CD1c-positive myeloid dendritic cell (primary cell): ENCODE measurements around the gene GSTA1.
"Not testable (repeated sequence)": the region's sequence is repeated elsewhere in the genome, so short reads cannot be mapped to it uniquely, and the experiment has no call there.

Source experiments
- DNase-seq: peaks from one replicate; pipeline ENCODE4 v3.0.0-alpha.2; 2016; ENCODE audit errors: extremely low spot score

The GSTA1 gene

DNA sequence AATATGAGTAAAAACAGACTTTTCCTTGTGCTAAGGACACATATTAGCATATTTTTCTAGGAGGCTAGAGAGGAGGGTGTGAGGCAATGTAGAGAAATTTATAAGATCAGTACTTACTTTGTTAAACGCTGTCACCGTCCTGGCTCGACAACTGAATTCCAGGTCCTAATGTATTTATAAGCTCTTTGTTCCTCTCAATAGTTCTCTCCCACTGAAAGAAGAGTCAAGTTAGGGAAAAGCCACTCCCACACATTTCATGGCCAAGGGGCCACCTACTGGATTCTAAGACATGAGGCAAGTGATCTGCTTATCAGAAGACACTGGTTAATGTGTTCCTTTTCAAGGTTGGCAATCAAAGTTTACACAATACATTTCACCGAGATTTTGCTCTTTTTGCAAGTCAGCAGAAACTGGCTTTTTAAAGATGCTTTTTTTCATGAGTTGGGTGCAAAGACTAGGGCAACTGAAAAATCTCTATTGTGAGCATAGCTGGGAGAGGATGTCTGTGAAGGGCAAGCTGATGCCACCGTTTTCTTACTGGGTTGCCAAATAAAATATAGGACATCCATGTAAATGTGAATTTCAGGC is at the start of gene GSTA1:
TSS of gene GSTA1 (minus strand) at position 149 of the 588 bp plus-strand sequence. CDS start 4,549 bp downstream, outside the sequence.
- DNase-seq = not testable (repeated sequence)

DNA sequence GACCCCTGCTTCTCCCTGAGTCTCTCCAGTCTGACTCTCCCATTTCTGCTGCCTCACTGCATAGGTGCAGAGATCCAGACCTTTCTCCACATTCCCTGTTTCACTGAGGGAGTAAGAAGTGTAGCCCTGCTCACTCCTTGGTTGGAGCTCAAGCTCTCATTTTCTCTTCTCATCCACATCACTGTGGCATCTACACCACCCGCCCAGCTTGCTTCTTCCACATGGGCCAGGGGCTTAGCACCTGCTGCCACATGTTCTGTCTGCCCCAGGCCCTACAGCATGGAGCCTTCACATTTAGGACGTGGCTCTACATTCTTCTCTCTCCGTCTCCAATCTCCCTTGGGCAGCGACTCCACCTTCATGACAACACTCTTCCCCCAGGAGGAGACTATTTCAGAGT is 45.5 kb upstream of the GSTA1 start:
- no peak for DNase-seq

DNA sequence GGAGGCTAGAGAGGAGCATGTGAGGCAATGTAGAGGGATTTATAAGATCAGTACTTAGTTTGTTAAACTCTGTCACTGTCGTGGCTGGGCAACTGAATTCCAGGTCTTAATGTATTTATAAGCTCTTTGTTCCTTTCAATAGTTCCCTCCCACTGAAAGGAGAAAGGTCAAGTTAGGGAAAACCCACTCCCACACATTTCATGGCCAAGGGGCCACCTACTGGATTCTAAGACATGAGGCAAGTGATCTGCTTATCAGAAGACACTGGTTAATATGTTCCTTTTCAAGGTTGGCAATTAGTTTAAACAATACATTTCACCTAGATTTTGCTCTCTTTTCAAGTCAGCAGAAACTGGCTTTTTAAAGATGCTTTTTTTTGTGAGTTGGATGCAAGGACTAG is 42.4 kb upstream of the GSTA1 start:
- DNase-seq = no peak

DNA sequence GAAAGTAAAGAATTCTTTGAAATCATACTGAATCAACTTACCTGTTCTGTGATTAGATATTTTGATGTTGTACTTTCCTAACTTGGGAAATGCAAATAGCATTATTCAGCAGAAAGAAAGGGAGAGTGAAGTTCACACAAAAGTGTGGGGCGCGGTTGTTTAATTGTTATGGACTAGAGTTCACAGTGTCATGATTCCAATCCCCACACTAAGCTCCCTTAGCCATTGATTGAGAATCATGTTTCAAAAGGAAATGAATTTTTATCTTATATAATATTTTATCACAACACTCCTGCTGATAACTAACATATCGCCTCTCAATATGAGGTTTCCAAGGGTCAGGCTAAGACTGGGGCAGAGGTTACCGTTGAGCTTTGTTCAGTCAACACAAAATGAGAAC is 40.0 kb upstream of the GSTA1 start:
- DNase-seq = no peak

DNA sequence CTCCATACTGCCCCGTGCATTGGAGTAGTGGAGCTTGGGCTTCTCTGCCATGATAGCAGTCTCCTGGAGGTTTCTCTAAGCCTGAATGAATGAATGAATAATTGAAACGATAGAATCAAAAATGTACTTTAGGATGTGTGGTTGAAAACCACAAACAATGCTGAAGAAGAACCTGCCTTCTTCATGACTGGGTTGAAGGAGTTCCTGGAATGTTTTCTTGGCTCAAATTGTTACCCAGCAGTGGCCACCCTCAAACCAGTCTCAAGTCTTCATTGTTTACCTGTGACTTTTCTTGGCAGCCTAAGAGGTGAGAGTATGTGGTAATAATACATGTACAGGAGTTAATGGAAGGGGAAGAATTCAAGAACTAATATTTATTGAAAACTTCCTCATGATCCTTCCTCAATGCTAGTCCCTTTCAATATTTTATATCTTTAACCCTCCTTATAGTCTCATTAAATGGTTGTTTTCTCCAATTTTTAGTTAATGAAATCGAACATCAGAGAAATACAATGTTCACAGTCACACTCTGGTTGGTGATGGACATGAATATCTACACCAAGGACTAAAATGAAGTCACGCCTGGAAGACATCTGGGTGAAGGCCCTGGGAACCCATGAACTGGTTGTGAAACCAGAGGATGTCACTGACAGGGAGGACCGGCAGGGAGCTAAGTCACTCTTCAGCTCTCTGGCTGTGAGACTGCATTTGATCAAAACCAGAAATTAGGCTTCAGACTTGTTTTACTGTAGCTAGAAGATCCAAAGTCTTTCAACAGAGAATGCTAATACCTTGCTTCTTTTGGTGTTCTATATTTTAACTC is 37.4 kb upstream of the GSTA1 start, which contains the start of gene GSTA5:
TSS of gene GSTA5 (minus strand) at position 51 of the 823 bp plus-strand sequence.
- no peak for DNase-seq

DNA sequence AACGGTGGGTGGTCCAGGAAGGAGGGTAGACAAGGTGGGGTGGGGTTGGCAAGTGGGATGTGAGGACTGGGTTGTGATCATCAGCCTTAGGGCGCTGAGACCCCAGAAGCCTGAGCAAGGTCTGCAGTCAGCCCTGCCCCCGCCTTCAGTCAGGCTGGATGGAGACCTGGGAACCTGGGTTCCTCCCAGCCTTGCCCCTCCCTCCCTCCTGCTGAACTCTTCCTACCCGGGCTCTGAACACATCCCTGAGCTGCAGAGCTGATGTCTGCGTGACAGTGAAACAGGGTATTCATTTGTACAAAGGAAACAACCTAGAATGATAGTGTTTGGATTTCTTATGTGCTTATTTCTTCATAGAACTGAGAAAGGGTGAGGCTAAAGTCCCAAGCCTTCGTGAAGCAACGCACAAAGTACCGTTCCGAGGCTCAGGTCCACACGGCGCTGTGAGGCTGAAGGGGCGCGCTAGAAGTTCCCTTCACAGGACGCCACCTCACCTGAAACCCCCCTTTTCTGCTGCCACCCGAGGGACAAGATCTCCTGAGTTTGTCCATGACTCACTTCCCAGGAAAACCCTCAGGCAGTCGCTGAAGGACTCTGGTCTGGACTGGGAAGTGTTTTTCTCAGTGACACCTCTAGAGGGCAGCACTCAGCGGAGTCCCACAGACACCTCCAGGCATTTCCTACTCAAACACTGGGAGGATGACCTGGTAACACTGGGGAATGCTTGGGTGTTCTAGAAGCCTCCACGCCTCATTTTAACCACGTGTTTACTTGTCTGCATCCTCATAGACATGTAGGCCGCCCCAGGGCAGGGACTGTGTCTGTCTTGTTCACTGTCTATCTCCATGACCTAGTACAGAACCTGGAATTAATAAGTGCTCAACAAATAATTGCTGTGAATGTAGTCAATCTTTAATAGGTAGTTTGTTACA is 35.8 kb upstream of the GSTA1 start:
- peak; percentile 55 for DNase-seq

DNA sequence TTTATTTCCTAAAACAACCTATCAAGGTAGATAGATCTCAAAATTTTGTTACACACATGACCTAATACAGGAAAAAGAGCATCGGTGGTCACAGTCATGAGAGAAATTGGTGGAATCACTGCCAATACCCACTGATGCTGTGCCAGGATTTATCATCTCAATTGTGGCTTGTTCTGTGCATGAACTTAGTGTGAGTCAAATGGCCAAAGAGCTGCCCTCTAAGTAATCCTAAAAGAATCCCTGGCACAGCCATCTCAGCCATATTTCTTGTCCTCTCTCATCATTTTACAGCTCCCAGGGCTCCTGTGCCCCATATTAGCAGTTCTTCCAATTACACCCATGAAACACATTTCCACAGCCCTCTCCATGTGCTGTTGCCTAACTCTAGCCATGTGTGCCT is 30.9 kb upstream of the GSTA1 start:
- DNase-seq = no peak

DNA sequence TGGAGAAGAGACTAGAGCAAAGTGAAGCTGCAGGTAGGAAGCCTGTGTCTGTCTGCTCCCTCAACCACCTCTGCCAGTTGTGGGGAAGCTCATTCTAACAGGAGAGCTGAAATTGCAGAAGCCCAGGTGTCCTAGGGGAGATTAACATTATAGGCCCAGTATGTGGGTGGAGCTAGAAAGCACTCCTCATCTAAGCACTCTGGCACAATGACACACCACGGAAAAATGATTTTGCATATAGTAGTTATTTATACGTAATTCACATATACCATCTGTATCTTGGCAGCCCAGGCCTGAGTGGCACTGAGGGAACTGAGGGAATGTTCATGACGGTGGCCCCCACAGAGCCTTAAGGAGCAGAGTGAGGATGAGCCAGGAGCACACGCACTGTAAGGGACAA is 27.3 kb upstream of the GSTA1 start:
- not testable (repeated sequence) for DNase-seq

DNA sequence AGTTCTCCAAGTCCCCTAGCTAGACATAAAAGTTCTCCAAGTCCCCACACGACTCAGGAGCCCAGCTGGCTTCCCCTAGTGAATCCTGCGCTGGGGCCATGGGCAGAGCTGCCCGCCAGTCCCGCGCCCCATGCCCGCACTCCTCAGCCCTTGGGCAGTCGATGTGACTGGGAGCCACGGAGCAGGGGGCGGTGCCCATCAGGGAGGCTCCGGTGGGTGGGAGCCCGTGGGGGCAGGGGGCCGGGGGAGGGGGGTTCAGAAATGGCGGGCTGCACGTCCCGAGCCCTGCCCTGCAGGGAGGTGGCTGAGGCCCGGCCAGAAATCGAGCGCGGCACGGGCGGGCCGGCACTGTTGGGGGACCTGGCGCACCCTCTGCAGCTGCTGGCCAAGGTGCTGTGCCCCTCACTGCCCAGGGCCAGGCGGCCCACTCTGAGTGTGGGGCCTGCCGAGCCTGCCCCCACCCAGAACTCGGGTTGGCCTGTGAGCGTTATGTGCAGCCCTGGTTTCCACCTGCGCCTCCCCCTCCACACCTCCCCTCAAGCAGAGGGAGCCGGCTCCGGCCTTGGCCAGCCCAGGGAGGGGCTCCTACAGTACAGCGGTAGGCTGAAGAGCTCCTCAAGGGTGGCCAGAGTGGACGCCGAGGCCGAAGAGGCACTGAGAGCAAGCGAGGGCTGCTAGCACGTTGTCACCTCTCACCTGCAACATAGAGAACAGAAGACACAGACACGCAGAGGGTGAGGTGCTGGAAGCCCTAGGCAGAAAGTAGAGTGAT is 25.6 kb upstream of the GSTA1 start:
- DNase-seq = no peak

DNA sequence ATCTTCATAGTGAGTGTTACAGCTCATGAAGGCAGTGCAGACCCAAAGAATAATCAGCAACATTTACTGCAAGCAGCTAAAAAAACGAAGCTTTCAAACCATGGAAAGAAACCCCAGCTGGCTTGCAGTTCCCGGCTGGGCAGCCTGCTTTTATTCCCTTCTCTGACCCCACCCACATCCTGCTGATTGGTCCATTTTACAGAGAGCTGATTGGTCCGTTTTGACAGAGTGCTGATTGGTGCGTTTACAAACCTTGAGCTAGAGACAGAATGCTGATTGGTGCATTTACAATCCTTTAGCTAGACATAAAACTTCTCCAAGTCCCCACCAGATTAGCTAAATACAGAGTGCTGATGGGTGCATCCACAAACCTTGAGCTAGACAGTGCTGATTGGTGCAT is 25.0 kb upstream of the GSTA1 start:
- DNase-seq = not testable (repeated sequence)

DNA sequence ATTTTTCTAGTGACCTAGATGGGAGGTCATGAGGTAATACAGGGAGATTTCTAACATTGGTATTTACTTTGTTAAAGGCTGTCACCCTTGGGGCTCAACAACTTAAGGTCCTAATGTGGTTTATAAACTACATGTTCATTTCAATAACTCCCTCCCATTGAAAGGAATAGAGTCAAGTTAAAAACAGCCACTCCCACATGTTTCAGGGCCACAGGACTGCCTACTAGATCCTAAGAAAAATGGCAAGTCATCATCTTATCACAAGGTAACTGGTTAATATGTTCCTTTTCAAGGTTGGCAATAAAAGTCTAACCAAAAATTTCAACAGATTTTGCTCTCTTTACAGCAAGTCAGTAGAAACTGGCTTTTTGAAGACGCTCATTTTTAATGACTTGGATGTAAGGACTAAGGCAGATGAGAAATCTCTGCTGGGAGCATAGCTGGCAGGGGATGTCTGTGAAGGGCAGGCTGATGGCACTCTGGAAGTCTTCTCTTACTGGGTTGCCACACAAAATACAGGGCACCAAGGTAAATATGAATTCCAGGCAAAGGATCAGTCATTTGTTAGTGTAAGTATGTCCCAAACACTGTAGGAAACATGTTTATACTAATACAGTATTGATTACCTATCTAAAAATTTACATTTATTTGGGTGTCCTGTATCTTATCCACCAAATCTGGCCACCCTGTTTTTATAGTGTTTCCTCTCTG is 23.6 kb upstream of the GSTA1 start:
- not testable (repeated sequence) for DNase-seq

DNA sequence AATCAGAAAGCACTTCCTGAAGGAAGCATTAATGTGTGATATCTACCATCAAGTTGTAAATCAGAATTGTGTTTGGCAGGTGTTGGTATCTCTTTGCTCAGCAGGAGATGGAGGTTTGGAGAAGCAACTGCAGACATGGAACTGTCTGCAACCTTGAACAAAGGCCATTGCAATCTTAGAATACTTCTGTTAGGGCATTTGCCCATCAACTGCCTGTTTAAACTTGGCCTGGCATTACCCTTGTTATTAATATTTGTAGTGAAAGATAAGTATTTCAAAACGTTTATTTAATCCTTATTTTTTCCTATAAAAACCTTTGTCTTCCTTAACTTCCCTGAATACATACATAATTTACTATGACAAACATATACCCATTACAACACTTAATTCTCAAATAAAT is 22.9 kb upstream of the GSTA1 start:
- no peak for DNase-seq

DNA sequence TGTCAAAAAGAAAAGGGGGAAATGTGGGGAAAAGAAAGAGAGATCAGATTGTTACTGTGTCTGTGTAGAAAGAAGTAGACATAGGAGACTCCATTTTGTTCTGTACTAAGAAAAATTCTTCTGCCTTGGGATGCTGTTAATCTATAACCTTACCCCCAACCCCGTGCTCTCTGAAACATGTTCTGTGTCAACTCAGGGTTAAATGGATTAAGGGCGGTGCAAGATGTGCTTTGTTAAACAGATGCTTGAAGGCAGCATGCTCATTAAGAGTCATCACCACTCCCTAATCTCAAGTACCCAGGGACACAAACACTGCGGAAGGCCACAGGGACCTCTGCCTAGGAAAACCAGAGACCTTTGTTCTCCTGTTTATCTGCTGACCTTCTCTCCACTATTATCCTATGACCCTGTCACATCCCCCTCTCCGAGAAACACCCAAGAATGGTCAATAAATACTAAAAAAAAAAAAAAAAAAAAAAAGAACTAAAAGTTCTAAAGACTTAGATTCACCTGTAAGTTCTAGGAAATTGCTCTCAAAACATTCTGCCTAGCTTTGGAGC is 22.4 kb upstream of the GSTA1 start:
- not testable (repeated sequence) for DNase-seq

DNA sequence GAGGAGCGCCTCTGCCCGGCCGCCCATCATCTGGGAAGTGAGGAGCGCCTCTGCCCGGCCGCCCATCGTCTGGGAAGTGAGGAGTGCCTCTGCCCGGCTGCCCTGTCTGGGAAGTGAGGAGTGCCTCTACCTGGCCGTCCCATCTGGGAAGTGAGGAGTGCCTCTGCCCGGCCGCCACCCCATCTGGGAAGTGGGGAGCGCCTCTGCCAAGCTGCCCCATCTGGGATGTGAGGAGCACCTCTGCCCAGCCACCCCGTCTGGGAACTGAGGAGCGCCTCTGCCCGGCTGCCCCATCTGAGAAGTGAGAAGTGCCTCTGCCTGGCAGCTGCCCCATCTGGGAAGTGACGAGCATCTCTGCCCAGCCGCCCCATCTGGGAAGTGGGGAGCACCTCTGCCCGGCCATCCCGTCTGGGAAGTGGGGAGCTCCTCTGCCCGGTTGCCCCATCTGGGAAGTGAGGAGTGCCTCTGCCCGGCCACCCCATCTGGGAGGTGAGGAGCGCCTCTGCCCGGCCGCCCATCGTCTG is 21.7 kb upstream of the GSTA1 start:
- DNase-seq = not testable (repeated sequence)

DNA sequence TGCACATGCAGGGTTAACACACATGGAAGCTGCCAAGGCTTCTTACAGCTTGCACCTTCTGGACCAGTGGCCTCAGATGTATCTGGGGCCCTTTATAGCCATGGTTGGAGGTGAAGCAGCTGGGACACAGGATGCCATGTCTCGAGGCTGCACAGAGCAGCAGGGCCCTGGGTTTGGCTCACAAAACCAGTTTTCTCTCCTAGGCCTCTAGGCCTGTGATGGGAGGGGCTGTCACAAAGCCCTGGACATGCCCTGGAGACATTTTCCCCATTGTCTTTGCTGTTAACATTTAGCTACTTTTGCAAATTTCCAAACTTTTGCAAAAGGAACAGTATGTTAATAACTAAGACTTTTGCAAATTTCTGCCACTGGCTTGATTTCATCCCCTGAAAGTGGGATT is 18.2 kb upstream of the GSTA1 start:
- no peak for DNase-seq

DNA sequence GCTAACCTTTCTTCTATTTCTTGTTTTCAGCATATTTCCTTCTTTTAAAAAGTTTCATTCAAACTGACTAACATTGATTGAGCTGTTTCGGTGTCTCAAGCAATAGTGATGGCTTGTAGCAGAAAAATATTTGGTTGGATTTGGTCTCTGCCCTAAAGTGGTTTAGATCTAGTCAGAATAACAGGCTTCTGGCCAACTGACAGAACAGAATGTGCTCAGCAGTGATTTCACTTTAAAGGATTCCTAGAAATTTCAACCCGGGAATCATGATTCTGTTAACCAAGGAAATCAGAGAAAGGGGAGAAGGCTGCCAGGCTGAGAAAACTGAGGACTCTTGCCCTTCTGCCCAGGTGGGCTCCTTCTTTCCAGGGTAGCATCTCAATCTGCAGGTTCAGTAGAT is 16.6 kb upstream of the GSTA1 start:
- no peak for DNase-seq

DNA sequence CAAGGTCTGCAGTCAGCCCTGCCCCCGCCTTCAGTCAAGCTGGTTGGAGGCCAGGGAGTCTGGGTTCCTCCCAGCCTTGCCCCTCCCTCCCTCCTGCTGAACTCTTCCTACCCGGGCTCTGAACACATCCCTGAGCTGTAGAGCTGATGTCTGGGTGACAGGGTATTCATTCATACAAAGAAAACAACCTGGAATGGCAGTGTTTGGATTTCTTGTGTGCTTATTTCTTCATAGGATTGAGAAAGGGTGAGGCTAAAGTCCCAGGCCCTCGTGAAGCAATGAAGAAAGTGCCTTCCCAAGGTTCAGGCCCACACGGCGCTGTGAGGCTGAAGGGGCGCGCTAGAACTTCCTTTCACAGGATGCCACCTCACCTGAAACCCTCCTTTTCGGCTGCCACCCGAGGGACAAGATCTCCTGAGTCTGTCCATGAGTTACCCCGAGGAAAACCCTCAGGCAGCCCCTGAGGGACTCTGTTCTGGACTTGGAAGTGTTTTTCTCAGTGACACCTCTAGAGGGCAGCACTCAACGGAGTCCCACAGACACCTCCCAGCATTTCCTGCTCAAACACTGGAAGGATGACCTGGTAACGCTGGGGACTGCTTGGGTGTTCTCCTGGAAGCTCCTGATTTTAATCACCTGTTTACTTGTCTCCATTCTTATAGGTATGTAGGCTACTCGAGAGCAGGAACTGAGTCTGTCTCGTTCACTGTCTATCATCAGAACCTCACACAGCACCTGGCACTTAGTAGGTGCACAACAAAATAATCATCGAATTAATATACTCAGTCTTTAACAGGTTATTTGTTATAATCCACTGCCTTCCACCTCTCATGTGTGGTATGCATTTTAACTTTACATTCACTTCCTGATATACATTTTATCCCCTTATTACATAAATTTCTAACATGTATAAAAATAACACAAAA is 11.8 kb upstream of the GSTA1 start:
- DNase-seq = peak; percentile 36

DNA sequence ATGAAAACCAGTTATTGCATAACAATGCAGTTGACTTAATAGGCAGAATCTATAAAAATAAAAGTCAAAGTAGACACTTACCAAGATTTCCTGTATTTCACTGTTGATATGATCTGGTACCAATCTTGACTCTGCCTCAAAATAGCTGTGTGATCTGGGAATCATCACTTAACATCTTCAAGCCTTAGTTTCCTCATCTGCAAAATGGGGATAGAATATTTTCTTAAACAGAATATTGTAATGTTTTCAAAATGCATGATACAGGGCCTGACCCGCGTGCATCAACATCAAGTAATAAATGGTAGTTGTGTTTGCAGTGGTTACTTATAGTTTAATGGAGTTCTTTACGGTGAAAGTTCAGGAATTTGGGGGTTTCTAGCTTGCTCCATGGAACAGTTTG is 10.9 kb upstream of the GSTA1 start:
- not testable (repeated sequence) for DNase-seq

DNA sequence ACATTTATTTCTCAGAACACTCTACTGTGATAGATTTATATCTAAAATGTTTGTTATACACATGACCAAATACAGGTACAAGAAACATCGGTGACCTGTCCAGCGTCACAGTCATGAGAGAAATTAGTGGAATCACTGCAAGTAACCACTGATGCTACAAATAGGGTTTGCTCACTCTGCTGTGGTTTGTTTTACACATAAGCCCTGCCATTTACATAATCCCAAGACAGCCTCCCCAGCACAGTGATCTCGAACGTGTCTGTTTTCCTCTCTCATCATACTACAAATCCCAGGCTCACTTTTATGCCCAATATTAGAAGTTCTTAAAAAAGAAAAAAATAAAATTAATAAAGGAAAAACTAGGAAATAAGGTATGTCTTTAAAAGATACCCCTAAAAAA is 6.2 kb upstream of the GSTA1 start:
- not testable (repeated sequence) for DNase-seq
